ENCODE data around the gene DAB1. TPM values are rescaled to one million over a fixed set of nuclear protein-coding genes. Genes with fewer than 3 reads are reported as not detected.

Gene DAB1
- total RNA-seq, 4 donors from 2014 or later, result under 0.01 to 5.9 (median 0.61) TPM

- intact Hi-C loops (cut with DNase I; ENCODE audit: low total_unique reads), result no loop called here
- DNase-seq, result no peak
- H3K36me3 ChIP-seq, result no peaks in the 10 kb centered on the region
- no peaks in the 10 kb centered on the region for H3K9me3 ChIP-seq
- no peaks in the 10 kb centered on the region for H3K27me3 ChIP-seq
- H3K27ac ChIP-seq, result no peak overlapping the region
- H3K4me1 ChIP-seq, result no peaks in the 10 kb centered on the region
- TF ChIP-seq, protein P1, sequence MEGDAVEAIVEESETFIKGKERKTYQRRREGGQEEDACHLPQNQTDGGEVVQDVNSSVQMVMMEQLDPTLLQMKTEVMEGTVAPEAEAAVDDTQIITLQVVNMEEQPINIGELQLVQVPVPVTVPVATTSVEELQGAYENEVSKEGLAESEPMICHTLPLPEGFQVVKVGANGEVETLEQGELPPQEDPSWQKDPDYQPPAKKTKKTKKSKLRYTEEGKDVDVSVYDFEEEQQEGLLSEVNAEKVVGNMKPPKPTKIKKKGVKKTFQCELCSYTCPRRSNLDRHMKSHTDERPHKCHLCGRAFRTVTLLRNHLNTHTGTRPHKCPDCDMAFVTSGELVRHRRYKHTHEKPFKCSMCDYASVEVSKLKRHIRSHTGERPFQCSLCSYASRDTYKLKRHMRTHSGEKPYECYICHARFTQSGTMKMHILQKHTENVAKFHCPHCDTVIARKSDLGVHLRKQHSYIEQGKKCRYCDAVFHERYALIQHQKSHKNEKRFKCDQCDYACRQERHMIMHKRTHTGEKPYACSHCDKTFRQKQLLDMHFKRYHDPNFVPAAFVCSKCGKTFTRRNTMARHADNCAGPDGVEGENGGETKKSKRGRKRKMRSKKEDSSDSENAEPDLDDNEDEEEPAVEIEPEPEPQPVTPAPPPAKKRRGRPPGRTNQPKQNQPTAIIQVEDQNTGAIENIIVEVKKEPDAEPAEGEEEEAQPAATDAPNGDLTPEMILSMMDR (IDR thresholded peaks at IDR 0.05), result no peak
- TF ChIP-seq POLR2A (IDR thresholded peaks at IDR 0.05), result no peak
- no peak overlapping the region for H3K4me3 ChIP-seq
Observed at GRCh38 chr1:57293214-57293613, 130.6 kb downstream of the DAB1 start.

- Histone ChIP-seq H3K27ac (no peak overlapping the region), H3K4me3 (no peak overlapping the region), H3K9me3 (no peaks in the 10 kb centered on the region), H3K27me3 (no peaks in the 10 kb centered on the region), H3K36me3 (no peaks in the 10 kb centered on the region), H3K4me1 (no peaks in the 10 kb centered on the region)
- no peak for DNase-seq
- intact Hi-C loops (cut with DNase I; ENCODE audit: low total_unique reads), result no loop called here
- no peak for TF ChIP-seq POLR2A (IDR thresholded peaks at IDR 0.05)
- TF ChIP-seq, protein P1 (IDR thresholded peaks at IDR 0.05), result no peak
Observed at GRCh38 chr1:57289781-57290180, 134.1 kb downstream of the DAB1 start.

- no peak overlapping the region for H3K27ac ChIP-seq
- H3K4me1 ChIP-seq, result no peaks in the 10 kb centered on the region
- H3K4me3 ChIP-seq, result no peak overlapping the region
- H3K27me3 ChIP-seq, result no peaks in the 10 kb centered on the region
- no peak for TF ChIP-seq POLR2A (IDR thresholded peaks at IDR 0.05)
- TF ChIP-seq, protein P1 (IDR thresholded peaks at IDR 0.05), result no peak
- intact Hi-C loops (cut with DNase I; ENCODE audit: low total_unique reads), result no loop called here
- no peak for DNase-seq
- H3K9me3 ChIP-seq, result no peaks in the 10 kb centered on the region
- H3K36me3 ChIP-seq, result no peaks in the 10 kb centered on the region
Observed at GRCh38 chr1:57285992-57286391, 137.9 kb downstream of the DAB1 start.

GRCh38 chr1:57282411-57282810 is 141.4 kb downstream of the DAB1 start:
- Histone ChIP-seq H3K36me3 (no peaks in the 10 kb centered on the region), H3K4me1 (no peaks in the 10 kb centered on the region), H3K4me3 (no peak overlapping the region), H3K9me3 (no peaks in the 10 kb centered on the region), H3K27me3 (no peaks in the 10 kb centered on the region), H3K27ac (no peak overlapping the region)
- intact Hi-C loops (cut with DNase I; ENCODE audit: low total_unique reads), result no loop called here
- DNase-seq, result no peak
- TF ChIP-seq, protein P1 (IDR thresholded peaks at IDR 0.05), result no peak
- no peak for TF ChIP-seq POLR2A (IDR thresholded peaks at IDR 0.05)

DNA sequence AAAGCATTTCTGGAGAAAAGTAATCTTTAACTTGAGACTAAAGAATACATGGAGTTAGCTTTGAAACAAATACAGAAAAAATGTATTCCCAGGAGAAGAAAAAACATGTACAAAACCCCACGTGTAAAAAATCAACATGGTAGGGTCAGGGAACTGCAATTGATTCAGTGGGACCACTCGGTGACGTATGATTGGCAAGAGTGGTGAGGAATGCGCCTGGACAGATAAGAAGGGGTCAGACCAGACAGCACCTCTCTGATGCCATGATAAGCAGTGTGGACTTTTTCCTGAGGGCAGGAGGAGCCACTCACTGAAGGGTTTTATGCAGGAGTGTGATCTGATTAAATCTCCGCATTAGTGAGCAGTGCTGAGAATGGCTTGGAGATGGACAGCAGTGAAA is 142.5 kb downstream of the DAB1 start:
- no peak overlapping the region for H3K4me3 ChIP-seq
- no peaks in the 10 kb centered on the region for H3K36me3 ChIP-seq
- TF ChIP-seq POLR2A (IDR thresholded peaks at IDR 0.05), result no peak
- TF ChIP-seq, protein P1 (IDR thresholded peaks at IDR 0.05), result no peak
- no peak for DNase-seq
- no peaks in the 10 kb centered on the region for H3K9me3 ChIP-seq
- intact Hi-C loops (cut with DNase I; ENCODE audit: low total_unique reads), result no loop called here
- H3K27ac ChIP-seq, result no peak overlapping the region
- no peaks in the 10 kb centered on the region for H3K27me3 ChIP-seq
- H3K4me1 ChIP-seq, result no peaks in the 10 kb centered on the region
